GM18498 (cell line): ENCODE results near the gene PTPRN2.

Experiments used
- ATAC-seq: cut with Tn5 transposase; IDR thresholded peaks from one replicate; pipeline ENCODE4 v1.9.1; 2021; ENCODE audit warnings: mild to moderate bottlenecking, moderate library complexity; ENCODE audit not compliant: unreplicated experiment

The PTPRN2 gene

DNA sequence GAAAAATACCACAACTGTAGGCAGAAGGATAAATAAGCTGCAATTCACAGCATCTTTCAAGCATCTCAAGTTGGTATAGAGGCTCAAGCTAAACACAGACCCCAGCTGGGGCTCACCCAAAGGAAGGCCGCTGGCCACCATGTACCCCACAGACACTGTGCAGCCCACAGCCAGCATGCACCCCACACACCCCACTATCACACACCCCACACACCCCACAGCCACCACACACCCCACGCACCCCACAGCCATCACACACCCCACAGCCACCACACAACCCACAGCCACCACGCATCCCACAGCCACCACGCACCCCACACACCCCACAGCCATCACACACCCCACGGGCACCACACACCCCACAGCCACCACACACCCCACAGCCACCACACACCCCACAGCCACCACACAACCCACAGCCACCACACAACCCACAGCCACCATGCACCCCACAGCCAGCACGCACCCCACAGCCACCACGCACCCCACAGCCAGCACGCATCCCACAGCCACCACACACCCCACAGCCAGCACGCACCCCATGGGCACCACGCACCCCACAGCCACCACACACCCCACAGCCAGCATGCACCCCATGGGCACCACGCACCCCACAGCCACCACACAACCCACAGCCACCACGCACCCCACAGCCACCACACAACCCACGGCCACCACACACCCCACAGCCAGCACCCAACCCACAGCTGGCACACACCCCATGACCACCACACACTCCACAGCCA is 1036.1 kb downstream of the PTPRN2 start:
- ATAC-seq, result no peak

DNA sequence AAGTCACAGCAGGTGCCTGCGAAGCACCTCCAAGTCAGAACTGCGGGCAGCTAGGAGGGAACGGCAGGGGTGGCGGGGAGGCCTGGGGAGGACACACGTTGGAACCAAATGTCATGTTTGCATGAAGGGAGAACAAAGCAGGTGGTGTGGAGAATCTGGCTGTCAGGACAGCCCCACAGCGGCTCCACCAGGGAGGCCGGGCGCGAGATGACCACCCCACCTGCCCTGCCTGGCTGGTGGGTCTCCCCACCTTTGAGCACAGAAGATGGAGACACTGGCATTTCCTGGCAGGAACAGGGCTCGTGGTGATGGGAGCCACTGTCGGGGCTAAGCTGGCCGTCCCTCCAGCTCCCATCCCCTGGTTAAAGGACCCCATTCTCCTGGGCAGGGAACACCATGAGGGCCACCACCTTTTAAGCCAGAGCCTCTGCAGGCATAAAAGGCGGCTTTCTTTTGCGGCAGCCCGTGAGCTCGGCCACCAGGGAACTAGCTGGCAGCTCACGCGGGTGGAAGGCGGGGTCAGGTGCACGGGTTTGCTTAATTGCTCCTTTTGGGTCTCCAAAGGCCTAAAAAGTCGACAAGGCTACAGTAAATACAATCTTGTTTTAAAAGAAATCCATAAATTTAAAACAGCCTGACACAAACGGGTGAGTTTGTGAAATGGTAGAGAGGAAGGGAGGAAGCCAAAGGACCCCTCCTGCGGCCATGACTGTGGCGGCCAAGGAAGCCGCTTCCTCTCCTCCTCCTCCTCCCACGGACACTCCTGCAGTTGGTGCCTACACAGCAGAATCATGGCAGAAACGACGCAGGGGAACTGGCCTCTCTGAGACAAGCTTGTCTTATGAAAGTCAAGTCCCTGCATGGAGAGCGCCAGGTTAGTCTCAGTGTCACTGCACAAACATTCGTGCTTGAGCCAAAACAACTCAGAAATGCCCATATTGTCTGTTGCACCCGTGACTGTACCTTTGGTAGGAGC is 1037.0 kb downstream of the PTPRN2 start:
- no peak for ATAC-seq

DNA sequence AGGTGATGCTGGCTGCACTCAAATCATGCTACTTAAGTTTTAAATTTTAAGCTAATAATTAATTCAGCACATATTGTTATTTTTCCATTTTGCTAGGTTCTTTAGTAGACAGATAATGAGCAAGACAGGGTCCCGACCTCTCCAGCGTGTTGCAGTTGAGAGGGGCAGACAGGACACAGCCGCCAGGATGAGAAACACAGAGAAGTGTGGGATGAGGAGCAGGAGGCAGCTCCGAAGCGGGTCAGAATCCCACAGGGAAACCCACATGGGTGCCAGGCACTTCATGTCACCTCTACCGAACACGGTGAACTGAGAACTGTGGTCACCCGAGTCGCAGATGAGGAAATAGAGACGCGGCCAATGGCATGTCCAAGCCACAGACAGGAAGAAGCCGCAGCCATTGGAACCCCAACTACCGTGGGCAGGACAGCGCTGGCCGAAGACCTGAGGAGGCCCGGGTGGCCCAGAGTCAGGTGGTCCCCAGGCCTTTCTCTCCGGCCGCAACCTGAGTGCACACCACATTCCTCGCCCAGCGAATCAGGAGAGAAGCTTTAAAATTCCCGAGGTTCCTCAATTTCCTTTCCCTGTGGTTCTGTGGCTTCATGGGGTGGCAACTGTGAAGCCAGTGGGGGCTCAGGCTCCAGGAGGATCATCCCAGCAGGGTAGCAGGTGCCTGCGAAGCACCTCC is 1037.9 kb downstream of the PTPRN2 start:
- ATAC-seq, result no peak

DNA sequence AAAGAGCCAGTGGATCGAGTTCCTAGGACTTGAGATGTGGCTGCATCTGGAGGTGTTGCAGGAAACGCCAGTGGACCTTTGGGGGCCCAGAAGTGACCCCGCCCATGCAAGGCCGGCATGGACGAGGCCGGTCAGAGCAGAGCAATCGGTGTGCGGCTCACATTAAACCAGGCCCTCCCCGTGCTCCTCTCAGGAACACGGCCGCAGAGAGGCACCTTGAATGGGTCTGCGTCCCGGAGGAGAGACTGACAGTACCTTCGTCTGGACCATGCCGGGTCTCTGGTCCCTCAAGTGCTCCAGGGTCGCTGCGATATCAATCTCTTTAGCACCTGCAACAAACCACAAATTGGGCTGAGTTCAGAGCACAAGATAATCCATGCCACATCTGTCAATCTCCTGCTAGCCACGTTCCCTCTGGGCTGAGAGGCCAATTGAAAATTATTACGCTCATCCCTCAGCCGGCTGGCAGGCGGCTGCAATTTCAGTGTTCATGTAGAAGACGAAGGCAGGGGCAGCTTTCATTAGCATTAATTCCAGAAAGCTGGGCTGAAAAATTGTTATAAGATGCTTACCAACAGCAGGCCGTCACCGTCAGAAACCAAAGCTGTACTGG is 1038.8 kb downstream of the PTPRN2 start:
- no peak for ATAC-seq

DNA sequence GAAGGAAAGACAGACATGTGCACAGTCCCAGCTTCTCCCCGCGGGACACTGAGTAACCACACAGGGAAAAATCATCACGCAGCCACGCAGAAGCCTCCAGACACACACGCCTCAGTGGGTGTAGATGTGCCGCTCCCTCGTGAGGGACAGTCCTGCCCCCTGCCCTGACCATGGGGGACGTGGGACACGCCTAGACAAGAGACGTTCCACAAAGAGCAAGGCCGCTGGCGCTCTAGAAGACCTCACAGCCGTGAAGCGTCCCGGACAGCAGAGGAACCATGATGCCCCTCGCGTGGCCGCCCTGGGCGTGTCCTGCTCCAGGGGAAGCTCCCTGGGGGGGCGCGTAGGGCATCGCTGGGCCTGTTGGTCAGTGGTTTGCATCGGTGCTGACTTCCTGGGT is 1040.0 kb downstream of the PTPRN2 start:
- ATAC-seq, result no peak

DNA sequence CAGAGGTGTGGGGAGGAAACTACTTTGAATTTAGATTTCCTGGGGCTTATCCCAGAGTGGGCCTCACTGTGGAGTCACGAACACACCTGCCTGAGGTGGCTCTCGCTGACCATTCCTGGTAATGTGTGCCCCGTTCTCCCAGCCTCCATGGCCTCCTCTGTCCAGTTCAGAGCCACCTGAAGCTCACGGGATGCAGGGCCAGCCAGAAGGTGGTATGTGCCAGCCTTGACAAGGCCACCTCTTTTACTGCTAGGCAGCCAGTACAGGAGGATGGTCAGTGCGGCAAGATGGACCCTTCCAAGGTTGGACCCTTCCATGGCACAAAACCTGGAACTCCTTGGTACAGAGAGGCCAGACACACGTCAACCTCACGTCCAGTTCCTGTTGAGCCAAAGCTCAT is 1040.5 kb downstream of the PTPRN2 start:
- no peak for ATAC-seq

DNA sequence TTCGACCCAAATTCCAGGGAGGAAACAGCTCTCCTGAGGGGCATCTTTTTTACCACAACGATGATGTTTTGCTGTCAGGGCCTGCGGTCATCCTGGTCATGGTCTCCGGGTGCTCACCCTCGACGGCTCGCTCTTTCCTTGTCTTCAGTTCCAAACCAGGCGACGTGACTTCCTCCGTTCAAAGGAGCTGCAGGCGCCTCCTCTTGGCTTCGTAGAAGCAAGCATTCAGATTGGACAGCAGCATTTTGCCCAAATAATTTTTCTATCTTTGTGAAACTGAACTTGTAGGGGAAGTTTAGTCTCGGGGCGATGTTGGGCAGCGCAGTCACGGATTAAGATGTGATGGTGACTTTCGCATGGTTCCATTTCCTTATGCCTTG is 1042.0 kb downstream of the PTPRN2 start:
- no peak for ATAC-seq

DNA sequence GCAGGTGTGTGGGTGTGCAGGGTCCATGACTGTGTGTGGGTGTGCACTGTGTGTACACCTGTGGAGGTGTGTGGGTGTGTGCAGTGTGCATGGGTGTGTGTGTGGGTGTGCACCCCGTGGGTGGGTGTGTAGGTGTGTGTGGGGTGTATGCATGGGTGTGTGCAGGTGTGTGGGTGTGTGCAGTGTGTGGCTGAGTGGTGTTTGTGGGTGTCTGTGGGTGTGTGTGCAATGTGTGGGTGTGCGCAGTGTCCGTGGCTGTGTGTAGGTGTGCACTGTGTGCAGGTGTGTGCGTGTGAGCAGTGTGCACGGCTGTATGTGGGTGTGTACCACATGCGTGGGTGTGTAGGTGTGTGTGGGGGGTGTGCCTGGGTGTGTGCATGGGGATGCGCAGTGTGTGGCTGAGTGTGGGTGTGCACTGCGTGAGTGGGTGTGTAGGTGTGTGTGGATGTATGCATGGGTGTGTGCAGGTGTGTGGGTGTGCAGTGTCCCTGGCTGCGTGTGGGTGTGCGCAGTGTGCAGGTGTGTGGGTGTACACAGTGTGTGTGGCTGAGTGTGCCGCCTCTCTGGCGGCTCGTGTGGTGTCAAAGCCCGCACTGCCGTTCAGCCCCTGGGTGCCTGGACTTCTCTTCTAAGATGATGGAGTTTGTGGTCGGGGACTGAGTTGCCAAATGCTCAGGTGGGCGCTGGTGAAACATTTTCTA is 1042.5 kb downstream of the PTPRN2 start:
- ATAC-seq, result no peak

DNA sequence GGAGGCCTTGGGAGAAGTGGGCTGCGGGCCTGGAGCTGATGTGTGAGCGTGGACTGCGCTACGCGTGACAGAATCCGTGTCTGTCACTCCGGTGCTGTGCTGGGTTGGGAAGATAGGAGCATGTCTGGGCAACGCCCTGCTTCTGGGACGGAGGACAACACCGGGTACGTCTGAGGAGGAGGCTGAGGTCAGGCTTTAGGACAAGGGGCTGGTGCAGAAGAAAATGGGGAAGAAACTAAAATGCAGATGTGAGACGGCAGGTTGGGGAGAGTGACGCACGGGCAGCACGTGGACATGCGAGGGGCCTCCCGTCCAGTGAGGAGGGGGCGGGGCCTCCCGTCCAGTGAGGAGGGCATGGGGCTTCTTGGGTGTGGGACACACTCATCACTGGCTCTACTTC is 1043.4 kb downstream of the PTPRN2 start:
- no peak for ATAC-seq

DNA sequence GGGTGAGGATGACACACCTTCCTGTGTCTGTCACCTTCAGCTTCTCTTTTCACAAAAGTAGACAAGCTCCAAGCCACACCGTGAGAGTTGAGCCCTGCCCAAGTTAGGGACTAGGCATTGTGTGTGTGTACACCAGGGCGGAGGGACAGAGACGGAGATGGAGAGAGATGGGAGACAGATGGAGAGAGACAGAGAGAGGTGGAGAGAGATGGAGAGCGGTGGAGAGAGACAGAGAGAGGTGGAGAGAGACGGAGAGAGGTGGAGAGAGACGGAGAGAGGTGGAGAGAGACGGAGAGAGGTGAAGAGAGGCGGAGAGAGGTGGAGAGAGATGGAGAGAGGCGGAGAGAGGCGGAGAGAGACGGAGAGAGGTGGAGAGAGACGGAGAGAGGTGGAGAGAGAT is 1043.8 kb downstream of the PTPRN2 start:
- ATAC-seq, result no peak

DNA sequence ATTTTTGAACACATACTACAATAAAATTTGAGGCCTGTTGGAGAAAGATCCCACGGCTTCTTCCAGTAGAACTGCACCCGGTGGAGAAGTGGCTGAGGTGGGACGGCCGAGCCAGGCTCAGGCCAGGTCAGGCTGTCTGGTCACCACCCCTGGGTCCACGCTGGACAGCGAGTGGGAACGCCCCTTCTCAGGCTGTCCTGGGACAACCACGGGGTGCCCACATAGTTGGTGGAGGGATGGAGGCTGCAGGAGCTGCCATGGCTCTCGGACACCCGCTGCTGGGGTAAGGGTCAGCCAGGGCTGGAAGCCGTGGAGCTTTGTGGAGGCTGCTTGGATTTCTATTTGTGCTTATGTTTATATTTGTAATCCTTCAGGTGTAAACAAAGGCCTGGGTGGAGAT is 1044.3 kb downstream of the PTPRN2 start:
- no peak for ATAC-seq

DNA sequence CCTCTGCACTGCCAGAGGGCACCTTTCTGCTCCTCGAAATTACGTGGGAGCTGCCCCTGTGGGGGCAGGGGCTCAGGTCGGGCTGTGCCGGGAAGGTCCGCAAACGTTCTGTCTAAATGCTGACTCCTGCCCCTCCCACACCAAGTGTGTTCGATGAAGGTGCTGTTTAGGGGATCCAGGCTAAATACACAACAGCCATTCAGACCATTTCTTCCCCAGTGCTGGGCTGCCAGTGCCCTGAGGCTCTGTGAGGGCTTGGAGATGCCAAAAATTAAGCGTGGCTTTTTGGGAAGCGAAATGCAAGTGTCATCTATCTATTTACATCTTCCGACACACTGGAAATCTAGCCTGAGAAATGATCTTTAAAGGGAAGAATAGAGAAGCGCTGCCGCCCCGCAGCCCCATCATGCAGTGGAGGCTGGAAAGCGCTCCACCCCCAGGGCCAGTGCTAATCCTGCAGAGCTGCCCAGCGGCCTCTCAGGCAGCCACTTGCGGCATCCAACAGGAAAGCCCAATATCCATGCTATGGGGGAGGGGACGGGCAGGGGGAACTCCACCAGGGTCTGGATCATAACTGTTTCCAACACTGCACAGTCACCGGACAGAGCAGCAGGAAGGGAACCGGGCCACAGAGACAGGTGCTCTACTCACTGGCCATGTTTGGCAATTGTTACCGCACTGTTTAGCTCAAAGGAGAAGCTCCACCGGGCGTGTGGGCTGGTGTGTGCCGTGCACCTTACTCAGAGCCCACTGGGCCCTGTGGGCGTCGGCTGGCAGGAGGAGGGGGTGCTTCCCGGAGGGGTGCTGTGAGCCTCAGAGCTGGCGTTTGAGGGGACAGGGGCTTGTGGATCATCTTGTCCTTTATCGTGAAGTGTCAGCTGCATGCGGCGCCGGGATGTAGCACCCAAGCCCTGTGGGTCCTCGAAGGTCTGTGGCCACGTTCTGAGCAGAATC is 1045.3 kb downstream of the PTPRN2 start:
- no peak for ATAC-seq

DNA sequence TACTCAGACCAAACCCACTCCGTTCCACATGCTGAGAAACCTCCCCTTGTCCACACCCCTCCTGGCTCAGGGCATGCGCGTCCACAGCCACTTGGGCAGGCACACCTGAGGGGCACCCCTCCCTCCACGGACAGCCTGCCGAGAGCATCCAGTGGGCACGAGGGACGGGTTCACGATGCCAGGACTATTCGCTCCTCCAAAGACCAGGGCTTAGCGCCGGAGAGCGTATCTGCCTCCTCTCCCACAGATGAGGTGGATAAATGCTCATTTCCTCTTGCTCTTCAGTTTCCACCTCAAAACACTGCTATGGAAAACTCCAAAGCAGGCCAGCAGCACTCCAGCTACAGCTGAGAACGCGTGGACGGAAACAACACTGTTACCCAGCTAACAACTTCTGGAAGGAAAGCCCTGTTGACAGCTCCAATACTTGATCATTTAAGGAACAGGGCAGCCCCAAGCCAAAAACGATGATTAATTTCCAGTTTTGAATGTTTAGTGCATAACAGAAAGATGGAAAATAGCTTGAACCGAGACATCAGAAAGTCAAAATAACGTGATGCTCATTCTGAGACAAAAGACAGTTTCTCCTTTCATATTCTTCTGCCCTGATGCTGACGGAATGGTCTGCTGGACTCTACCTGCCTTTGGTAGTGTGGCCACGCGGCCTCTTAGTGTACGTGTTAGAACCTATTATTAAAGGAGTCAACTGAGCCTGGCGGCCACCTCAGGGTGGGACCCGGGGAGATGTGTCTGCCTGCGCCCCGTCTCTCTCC is 1046.1 kb downstream of the PTPRN2 start:
- no peak for ATAC-seq

DNA sequence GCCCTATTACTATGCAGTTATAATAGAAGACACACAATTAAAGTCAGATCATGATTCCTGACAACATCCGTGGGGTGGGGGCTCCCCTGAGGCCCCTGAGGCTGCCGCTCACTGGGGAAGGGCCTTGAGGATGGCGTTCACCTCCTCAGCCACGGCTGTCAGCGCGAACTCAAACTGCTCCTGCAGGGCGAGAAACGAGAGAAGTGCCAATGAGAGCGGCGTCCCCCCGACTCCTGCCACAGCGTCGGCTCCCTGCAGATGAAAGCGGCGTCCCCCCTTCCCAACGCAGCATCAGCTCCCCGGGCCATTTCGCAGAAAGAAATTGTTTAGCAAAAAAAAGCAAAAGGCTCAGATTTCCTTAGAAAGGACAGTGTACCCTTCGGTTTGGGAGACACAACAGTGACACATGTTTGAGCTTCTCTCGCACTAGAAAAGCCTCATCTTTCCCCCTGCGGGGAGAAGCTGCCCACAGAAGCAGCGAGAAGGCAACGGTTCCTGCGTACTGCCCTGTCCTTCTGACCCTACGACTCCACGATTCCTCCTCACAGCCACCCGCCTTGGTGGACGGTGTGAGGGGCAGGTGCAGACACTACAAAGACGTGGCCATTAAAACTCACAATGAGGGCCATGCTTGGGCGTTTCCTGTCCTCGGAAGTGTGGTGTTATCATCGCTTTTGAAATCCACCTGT is 1046.9 kb downstream of the PTPRN2 start:
- ATAC-seq, result no peak

DNA sequence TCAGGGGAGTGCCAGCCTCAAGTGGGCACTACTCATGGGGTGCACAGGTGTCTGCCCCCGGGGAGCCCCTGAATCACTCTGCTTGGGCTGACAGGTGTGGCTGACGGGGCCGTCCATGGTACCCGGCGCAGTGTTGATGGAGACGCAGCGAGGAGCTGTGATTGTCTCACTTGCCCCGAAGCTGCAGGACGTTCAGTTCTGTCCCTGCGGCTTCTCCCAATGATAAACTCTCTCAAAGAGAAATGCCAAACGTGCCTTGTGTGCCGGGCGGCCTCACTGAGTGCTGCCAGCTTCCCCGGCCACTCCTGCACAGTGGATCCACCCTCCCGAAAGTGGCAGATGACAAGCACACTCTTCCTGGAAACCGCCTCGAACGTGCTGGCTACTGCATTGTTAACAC is 1047.6 kb downstream of the PTPRN2 start:
- no peak for ATAC-seq

DNA sequence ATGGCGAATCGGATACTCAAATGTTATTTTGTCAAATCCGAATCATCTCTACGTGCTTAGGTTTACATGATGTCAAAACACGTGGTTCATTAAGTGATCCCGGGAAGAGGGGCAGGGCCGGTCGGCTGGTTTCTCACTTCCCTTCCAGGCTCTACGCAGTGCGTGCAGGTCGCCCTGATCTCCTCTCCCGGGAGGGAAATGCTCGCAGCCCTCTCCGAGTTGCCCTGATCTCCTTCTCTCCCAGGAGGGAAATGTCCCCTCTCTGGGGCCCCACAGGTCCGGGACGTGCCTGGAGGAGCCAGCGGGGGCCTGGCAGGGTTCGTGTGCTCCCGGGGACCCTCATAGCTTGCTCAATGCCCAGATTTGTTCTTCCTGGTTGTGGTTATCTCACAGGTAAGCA is 1048.1 kb downstream of the PTPRN2 start:
- no peak for ATAC-seq

DNA sequence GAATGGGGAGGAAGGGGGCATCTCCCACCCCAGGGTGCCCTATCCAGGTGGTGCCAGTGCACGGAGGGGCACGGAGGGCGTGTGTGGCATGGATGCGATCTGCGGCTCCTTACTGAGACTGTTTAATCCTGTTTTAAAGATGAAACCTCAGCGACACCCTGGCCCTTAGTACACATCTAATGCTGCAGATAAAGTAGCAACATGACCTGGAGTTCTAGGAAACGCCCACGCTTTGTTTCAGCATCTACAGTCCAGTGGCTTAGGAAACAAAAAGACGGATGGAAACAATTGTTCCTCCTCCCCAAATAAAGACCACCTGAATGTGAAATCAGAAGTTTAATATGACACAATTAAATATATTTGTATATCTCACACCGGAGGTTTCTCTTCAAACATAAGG is 1048.9 kb downstream of the PTPRN2 start:
- ATAC-seq, result no peak

DNA sequence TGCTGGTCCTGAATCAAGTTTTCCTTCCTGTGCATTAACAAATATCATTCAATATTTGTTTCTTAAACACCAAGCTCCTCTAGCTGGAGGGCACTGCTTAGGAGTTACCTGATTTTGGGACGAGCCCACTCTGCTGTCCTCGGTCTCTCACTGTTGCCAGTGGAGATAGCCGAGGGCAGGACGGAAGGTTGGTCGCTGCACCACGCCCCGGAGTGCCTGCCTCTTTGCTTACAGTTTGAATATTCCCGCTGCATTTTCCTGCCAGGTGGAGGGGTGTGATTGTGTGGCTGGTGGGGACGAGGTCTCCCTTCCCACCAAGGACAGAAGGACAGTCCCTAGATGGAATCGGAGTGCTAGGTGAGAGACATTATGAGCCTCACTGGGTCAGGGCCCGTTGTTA is 1049.3 kb downstream of the PTPRN2 start:
- no peak for ATAC-seq
